ENCODE measurements around the gene LOXL1.

The LOXL1 gene

DNA sequence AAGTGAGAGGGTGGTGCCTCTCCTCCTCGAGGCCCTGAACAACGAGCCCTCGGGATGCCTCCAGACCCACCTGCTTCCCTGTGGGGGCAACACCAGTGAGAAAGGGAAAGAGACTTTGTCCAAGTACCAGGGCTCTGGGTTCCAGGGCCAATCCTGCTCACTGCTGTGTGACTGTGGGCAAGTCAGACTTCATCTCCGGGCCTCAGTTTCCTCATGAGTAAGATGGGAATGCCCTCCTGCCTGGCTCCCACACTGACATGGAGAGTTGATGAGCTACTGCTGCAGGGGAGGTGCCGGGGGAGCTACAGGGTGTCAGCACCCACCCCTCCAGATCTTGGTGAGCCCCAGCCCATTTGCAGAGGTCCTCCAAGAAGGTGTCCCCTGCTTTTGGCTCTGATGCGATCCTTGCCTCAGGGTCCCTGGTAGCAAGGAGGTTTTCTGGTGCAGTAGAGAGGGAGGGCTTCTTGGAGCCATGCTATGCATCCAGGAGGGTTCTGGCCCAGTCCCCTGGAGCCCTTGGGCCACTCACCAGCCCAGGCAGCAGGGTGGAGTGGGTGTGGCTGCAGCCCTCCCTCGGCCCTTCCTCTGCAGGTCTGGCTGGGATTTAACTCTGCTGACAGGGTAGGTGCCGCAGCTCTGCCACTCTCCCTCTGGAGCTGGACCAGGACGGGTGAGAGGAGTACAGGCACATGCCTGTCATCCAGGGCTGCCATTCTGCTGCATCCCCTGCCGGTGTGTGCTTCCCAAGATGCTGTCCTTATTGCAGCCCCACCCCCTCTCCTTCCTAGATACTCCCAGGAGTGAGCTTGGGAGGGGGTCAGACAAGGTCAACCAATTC is 26.9 kb downstream of the LOXL1 start:
- TF ChIP-seq, protein P1, sequence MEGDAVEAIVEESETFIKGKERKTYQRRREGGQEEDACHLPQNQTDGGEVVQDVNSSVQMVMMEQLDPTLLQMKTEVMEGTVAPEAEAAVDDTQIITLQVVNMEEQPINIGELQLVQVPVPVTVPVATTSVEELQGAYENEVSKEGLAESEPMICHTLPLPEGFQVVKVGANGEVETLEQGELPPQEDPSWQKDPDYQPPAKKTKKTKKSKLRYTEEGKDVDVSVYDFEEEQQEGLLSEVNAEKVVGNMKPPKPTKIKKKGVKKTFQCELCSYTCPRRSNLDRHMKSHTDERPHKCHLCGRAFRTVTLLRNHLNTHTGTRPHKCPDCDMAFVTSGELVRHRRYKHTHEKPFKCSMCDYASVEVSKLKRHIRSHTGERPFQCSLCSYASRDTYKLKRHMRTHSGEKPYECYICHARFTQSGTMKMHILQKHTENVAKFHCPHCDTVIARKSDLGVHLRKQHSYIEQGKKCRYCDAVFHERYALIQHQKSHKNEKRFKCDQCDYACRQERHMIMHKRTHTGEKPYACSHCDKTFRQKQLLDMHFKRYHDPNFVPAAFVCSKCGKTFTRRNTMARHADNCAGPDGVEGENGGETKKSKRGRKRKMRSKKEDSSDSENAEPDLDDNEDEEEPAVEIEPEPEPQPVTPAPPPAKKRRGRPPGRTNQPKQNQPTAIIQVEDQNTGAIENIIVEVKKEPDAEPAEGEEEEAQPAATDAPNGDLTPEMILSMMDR (IDR thresholded peaks at IDR 0.05; ENCODE audit: low read depth, low read length): no peak

DNA sequence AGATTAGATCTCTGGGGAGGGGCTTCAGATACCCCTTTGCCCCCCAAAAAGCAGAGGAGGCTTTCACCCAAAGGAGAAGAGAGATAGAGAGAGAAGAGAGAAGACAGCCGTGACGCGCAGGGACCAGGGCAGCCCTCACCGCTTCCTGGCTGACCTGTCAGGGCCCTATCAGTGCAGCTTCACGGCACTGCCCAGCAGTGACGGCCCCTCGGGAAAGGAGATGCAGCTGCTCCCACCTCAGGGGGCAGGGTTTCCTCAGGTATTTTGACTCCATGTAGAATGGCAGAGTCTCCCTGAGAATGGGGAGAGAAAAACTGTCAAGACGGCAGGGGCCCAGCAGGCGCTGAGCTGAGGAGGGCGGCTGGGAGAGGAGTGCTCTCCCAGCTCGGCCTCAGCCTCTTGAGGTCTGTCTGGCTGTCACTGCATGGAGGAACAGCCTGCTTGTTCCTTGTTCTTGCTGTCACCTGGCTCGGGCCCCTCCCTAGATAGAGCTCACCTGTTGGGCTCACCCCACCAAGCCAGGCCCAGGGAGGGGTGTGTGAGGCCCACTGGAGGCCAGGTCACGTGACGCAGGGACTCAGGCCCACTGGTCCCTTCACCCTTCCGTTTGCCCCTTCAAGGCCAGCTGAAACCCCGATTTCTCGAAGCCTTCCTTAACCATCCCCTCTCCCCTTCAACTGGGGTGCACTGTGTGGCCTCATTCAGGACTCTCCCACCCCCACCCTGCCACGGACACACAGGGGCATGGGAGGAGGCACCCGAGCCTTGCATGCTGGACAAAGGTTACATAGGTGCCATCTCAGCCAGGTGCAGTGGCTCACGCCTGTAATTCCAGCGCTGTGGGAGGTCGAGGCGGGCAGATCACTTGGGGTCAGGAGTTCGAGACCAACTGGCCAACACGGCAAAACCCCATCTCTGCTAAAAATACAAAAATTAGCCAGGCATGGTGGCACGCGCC is 28.2 kb downstream of the LOXL1 start:
- no peak for DNase-seq (ENCODE audit: extremely low read depth, low read depth)
- TF ChIP-seq, protein P1 (IDR thresholded peaks at IDR 0.05; ENCODE audit: low read depth, low read length): no peak

More for the DNA sequence above, 26.9 kb downstream of the LOXL1 start:
- no peak for DNase-seq (ENCODE audit: extremely low read depth, low read depth)

DNA sequence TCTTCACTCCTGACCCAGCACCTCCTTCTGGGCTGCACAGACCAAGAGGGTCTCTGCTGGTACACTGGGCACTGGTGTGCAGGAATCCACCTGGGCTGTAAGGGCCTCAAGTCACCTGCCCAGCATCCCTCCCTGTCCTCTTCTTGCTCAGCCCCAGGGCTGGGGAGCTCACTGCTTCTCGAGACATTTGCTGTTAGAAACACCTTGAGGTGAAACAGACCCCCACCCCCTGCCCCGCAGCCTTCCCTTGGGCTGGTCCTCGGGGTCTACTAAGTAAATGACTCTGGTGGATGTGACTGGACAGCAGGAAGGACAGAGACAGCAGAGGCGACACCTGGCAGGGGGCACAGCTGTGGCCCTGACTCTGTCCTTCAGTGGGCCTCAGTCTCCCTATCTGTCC is 29.1 kb downstream of the LOXL1 start:
- TF ChIP-seq, protein P1 (IDR thresholded peaks at IDR 0.05; ENCODE audit: low read depth, low read length): no peak
- no peak for DNase-seq (ENCODE audit: extremely low read depth, low read depth)

DNA sequence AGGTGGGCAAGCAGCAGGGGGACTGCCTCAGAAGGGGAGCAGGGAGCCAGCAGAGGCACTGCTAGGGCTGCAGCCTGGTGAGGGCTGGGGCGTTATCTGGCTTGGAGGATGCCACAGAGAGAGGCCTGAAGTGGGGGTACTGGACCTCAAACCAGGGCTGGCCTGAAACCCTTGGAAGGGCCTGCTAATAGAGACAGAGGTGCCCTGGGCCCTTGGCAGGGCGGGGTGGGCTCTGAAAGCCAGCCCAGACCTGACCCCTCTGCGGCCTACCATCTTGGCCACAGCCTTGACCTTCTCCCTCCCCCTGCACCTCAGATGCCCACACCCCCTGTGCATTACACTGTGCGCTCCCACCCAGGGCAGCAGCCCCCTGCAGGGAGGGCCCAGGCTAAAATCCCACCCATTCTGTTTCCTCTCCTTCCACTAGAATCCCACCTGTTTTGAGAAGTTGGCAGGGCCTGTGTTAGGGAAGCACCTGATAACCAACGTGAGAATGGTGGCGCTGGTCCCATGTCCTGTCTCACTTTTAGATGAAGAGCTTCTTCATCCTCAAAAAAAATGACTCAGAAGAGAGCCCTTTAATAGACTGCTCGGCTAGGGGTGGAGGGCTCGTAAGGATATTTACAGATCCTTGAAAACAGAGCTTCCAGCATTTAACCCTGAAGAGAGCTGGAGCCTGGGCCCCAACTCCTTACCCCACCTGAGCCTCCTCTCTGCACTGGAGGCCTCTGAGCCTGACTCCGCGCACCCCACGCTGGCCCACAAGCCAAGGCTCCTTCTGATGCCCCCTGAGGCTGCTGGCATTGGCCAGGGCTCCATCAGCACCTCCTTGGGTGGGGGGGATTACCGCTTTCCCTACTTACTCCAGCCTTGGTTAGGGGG is 29.8 kb downstream of the LOXL1 start:
- DNase-seq (ENCODE audit: extremely low read depth, low read depth): no peak

DNA sequence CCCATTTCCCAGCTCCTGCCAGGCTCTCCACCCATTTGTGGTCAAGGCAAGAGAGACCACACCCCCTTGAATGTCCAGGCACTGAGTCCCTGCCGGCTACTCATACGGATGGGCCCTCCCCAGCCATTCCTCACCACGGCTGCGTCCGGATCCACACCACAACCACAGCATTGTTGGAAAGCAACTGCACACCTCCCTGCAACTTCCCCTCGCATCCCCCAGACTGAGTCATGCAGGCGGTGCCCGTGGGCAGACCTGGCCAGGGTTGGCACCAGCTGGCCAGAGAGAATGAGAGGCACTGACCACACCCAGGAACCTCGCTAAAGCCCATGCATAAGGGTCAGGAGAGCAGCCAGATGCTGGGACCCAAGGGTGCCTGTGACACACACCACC is 30.5 kb downstream of the LOXL1 start:
- TF ChIP-seq, protein P1 (IDR thresholded peaks at IDR 0.05; ENCODE audit: low read depth, low read length): no peak
- DNase-seq (ENCODE audit: extremely low read depth, low read depth): peak; percentile 74

More for the DNA sequence above, 29.8 kb downstream of the LOXL1 start:
- TF ChIP-seq, protein P1 (IDR thresholded peaks at IDR 0.05; ENCODE audit: low read depth, low read length): no peak

DNA sequence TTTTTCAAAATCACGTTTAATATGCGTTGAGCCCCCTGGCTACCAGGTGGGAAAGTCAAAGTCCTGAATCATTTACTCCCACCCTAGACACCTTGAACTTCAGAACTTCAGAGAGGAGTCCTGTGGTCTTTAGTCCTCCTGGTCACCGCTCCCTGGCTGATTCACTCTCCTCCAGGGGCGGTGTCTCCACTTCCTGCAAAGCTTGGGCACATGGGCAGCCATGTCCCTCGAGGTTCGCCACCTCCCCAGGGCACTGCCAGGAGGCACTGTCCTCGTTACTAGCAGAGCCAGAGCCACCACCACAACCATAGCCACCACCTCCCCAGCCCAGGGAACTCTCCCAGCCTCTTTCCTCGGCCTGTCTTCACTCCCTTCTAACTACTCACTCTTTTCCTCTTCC is 31.0 kb downstream of the LOXL1 start:
- TF ChIP-seq, protein P1 (IDR thresholded peaks at IDR 0.05; ENCODE audit: low read depth, low read length): no peak
- DNase-seq (ENCODE audit: extremely low read depth, low read depth): no peak

Measured in AG09319 (cell line).